Thoracic aorta (tissue), 2 donors: Measurements from ENCODE around the gene NBPF15. TPM values are rescaled to one million over a fixed set of nuclear protein-coding genes. Genes with fewer than 3 reads are reported as not detected.
"Not testable (repeated sequence)": the region's sequence is repeated elsewhere in the genome, so short reads cannot be mapped to it uniquely, and the experiment has no call there.

Source experiments
- ATAC-seq: fragments of 150-250 bp; one replicate; pipeline ENCODE4 v1.8.0; 2017; ENCODE audit warnings: low read depth; ENCODE audit not compliant: insufficient number of reproducible peaks, low FRiP score
- DNase-seq: peaks from one replicate; pipeline ENCODE4 v3.0.0-alpha.2; 2020; ENCODE audit warnings: low spot score
- H3K27ac ChIP-seq, 2 donors: fragments of 200-600 bp; sonication (generic); 1 replicate in 1 of 2; 2 replicates in 1 of 2; pipeline ENCODE4 v1.5.1; 2016; ENCODE audit warnings: mild to moderate bottlenecking in 2 of 2, moderate library complexity in 2 of 2
- H3K27me3 ChIP-seq: fragments of 200-600 bp; sonication (generic); replicated peaks from 2 replicates; pipeline ENCODE4 v1.6.0; 2016; ENCODE audit warnings: mild to moderate bottlenecking; ENCODE audit not compliant: insufficient read depth
- H3K36me3 ChIP-seq: fragments of 200-600 bp; sonication (generic); one replicate; pipeline ENCODE4 v1.5.1; 2016
- H3K4me1 ChIP-seq, 2 donors: fragments of 200-600 bp; sonication (generic); 1 replicate in 1 of 2; 2 replicates in 1 of 2; pipeline versions ENCODE4 v1.5.1 to v1.6.0; 2016; ENCODE audit warnings: low read depth in 2 of 2, mild to moderate bottlenecking in 1 of 2; ENCODE audit not compliant: control insufficient read depth in 1 of 2
- H3K4me3 ChIP-seq: fragments of 200-600 bp; sonication (generic); 2 replicates; pipeline ENCODE4 v1.5.1; 2016; ENCODE audit warnings: mild to moderate bottlenecking
- H3K9me3 ChIP-seq: fragments of 200-600 bp; sonication (generic); 2 replicates; pipeline ENCODE4 v1.5.1; 2016
- total RNA-seq, 2 donors: library from RNA; depleted of rRNA; stranded (reverse); fragments of >200 nt; gene quantifications; one replicate each; pipeline versions ENCODE4 v1.1.0 to v1.2.3, GENCODE V29; 2016

NBPF15 gene
- total RNA-seq, 2 donors from 2014 or later, result 19.5 to 59.7 TPM

- not testable (repeated sequence) for H3K9me3 ChIP-seq, H3K36me3 ChIP-seq, DNase-seq, H3K27ac ChIP-seq, ATAC-seq, H3K4me1 ChIP-seq, H3K27me3 ChIP-seq, H3K4me3 ChIP-seq
These were observed 21.7 kb downstream of the NBPF15 start for GRCh38 chr1:144439737-144440136.

DNA sequence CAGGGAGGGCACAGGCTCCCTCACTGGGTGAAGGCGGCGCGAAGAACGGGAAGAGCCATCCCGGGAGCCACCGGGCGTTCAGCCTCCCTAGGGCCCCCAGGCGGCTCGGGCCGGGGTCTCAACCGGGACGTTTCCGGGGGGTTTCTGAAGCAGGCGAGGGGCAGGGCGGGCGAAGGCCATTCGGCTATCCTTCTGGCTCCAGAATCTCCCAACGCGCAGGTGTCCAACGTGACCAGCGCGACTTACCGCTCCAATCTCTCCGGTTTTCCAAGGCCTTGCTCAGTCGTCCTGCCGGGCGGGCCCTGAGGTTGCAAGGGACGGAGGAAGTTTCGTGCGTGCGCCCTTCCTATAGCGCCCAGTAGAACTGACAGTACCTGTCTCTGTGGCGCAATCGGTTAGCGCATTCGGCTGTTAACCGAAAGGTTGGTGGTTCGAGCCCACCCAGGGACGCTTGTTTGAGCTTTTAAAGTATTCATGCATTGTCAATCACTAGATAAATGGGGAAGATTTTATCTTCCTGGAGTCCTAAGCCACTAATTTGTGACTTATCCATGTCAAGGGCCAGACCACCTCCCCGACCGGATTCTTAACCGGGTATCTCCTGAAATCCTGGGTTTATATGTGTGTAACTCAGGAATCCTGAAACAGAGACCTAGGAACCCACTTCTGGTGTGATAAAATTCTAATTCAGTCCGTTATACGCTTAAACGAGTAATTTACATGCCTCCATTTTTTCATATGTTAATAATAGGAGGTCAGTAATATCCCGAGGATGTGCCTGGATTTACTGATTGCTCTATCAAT is 42.4 kb downstream of the NBPF15 start:
- ATAC-seq, H3K9me3 ChIP-seq, H3K27me3 ChIP-seq, H3K36me3 ChIP-seq, DNase-seq, H3K4me1 ChIP-seq: not testable (repeated sequence)
- H3K4me3 ChIP-seq, result peak overlapping the region; percentile 68
- peak overlapping the region in 1 of 2 donors; percentile 23 for H3K27ac ChIP-seq

DNA sequence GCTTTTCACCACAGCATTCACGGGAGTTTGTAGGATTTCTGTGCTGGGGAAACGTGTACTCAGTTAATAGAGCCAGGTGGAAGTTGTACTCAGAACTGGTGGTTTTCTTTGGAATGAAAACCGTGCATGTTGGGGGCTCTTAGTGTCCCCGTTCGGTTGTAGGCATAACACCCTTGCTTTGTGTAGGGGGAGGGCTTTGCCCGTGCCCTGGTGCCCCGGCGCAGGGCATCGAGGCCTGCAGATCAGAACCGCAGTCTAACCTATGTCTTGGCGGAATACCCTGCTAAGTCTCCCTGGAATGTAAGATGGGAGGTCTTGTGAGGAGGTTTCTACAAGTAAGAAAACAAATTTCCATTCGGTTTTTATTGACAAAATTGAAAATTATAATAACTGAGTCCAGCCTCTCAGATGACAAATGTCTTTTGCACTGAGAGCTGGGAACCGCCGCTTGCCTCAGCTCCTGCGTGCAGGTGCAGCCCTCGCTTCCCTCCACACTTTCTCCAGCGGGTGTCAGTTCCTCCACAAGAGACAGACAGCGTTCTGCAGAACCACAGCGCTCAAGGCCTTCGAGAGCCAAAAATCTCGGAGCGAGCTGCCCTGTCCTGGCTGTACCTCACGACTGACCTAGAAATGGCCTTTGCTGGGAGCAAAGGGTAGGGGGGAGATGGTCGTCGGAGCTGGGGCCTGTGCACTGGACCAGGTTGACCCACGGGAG is 47.9 kb downstream of the NBPF15 start:
- not testable (repeated sequence) for H3K27ac ChIP-seq, H3K9me3 ChIP-seq, DNase-seq, H3K4me1 ChIP-seq, H3K27me3 ChIP-seq, H3K36me3 ChIP-seq
- peak; percentile 12 for ATAC-seq
- H3K4me3 ChIP-seq, result peak overlapping the region; percentile 73

GRCh38 chr1:144412491-144413403 is 48.7 kb downstream of the NBPF15 start:
- Histone ChIP-seq H3K4me3 (peak overlapping the region; percentile 73), H3K27ac (peak overlapping the region; percentile 50 to 66)
- not testable (repeated sequence) for H3K36me3 ChIP-seq, H3K4me1 ChIP-seq, H3K27me3 ChIP-seq, H3K9me3 ChIP-seq
- ATAC-seq, result peak; percentile 88
- peak; percentile 17 for DNase-seq

- H3K4me3 ChIP-seq, result peak overlapping the region; percentile 73
- not testable (repeated sequence) for H3K36me3 ChIP-seq, H3K27me3 ChIP-seq, H3K9me3 ChIP-seq, ATAC-seq, H3K27ac ChIP-seq, H3K4me1 ChIP-seq
- peak; percentile 20 for DNase-seq
These were observed 49.4 kb downstream of the NBPF15 start for GRCh38 chr1:144412068-144412471.

- H3K27me3 ChIP-seq, DNase-seq, H3K27ac ChIP-seq, H3K4me3 ChIP-seq, ATAC-seq, H3K4me1 ChIP-seq, H3K36me3 ChIP-seq, H3K9me3 ChIP-seq: not testable (repeated sequence)
These were observed 58.7 kb downstream of the NBPF15 start for GRCh38 chr1:144402807-144403206.

GRCh38 chr1:144371651-144372050 is 89.8 kb downstream of the NBPF15 start:
- not testable (repeated sequence) for H3K36me3 ChIP-seq, H3K4me1 ChIP-seq, H3K27me3 ChIP-seq, H3K9me3 ChIP-seq, ATAC-seq, DNase-seq, H3K27ac ChIP-seq, H3K4me3 ChIP-seq

Other genes starting within 250 kb of the NBPF15 start
- not detected for gene PPIAL4E, start 88.0 kb downstream of the NBPF15 start, total RNA-seq
- gene PPIAL4F, start 131.2 kb upstream of the NBPF15 start, total RNA-seq, result not detected